Midbrain (tissue), 1 donor: ENCODE results near the gene APEH.
"Not testable (repeated sequence)": the region's sequence is repeated elsewhere in the genome, so short reads cannot be mapped to it uniquely, and the experiment has no call there.

Experiments used
- DNase-seq: peaks from one replicate; lab custom pipeline; 2025; lab: John Stamatoyannopoulos, UW

Gene APEH

GRCh38 chr3:49668861-49669260 lies 5.3 kb upstream of the APEH start:
- no peak for DNase-seq

DNA sequence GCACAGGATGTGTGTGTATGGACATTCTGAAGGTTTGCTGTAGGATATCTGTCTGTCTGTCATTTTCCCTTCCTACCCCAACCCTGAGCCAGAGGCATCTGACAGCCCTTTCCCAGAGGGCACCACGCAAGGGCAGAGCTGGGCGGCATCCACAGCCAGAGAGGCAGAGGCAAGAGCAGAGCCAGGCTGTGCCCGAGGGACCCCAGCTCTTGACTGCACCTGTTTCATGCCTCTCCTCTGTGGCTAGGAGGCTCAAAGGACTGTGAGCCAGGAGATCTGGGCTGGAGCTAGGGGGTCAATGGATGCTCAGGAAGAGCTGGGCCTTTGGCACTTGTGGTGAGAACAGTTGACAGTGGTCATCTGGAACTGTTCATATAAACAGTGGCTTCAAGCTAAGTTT lies 4.8 kb upstream of the APEH start:
- DNase-seq, result no peak

DNA sequence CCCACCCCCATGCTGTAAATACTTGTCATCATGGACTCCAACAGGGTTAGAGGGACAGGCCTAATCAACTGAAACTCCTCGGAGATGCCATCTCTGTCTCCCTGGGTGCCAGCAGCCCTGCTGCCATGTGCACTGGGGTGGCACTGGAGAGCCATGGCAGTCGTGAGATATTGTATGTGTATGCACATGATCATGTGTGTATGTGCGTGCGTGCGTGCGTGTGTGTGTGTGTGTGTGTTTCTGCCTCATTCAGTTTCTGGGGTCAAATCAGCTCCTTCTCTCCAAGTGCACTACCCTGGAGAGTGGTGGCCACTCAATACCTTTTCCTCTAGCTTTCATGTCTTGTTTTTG lies 3.2 kb upstream of the APEH start:
- no peak for DNase-seq

- no peak for DNase-seq
Measured at GRCh38 chr3:49671291-49672288, 2.6 kb upstream of the APEH start.

GRCh38 chr3:49673121-49673714 lies 933 bp upstream of the APEH start:
- no peak for DNase-seq

GRCh38 chr3:49674497-49674983 lies 389 bp downstream of the APEH start:
- DNase-seq, result no peak

- no peak for DNase-seq
Measured at GRCh38 chr3:49675912-49676311, 1.8 kb downstream of the APEH start.

DNA sequence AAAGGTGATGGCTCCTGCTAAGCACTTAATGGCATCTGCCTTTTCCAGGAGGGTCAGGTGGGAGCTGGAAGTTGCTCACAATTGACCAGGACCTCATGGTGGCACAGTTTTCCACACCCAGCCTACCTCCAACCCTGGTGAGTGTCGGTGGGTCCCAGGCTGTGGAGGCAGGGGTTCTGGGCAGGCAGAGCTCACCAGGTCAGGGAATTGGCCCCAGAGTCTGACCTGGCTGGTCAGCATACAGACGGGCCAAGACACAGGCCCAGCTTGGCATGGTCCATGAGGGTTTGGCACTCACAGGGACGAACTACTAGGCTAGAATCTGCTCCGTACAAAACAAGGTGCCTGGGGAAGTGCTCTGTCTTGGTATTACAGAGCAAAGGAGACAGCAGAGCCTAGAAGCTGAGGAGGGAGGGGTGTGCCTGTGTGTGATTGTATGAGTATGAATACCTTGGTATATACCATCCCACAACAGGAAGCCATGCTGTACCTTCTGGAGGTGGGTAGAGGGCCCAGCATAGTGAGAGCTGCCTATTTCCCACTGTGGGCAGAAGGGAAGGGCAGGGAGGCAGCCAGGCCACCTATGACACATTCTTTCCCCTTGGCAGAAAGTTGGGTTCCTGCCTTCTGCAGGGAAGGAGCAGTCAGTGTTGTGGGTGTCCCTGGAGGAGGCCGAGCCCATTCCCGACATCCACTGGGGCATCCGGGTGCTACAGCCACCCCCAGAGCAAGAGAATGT lies 6.5 kb downstream of the APEH start:
- DNase-seq, result no peak

GRCh38 chr3:49681232-49681522 lies 7.0 kb downstream of the APEH start:
- no peak for DNase-seq

- no peak for DNase-seq
Measured at GRCh38 chr3:49681543-49681942, 7.4 kb downstream of the APEH start.

DNA sequence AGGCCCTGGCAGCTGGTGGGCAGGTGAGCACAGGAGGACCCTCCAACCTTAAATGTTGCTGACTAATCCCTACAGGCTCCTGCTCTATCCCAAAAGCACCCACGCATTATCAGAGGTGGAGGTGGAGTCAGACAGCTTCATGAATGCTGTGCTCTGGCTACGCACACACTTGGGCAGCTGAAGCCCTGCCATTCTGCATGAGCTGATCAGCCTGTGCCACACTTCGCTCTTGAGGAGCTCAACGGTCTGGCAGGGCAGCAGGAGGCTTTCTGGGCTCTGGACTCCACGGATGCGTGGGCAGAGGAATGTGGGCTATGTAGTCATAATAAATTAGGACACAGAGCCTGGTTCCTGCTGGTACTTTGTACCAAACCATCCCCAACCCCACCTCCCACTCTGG lies 9.0 kb downstream of the APEH start:
- DNase-seq, result no peak

- DNase-seq, result not testable (repeated sequence)
Measured at GRCh38 chr3:49684453-49684852, 10.3 kb downstream of the APEH start.

GRCh38 chr3:49685103-49685502 lies 11.0 kb downstream of the APEH start:
- not testable (repeated sequence) for DNase-seq

DNA sequence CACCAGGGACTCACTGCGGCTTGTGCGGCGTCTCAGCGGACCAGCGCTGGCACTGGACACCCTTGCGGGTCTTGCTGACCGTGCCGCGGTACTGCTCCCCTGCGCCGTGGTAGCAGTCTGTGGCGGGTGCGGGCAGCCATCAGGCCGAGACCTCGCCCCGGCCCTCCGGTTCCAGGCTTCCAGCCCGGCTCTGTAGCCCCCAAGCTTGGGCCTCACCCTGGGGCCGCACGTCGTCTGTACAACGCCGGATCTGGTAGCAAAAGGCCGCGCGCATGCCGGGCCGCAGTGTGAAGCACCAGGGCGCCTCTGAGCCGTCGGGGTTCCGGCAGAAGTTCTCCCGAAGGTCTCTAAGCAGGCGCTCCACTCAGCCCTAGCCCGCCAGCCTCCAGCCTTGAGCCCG lies 11.7 kb downstream of the APEH start:
- not testable (repeated sequence) for DNase-seq

GRCh38 chr3:49686346-49686745 lies 12.2 kb downstream of the APEH start:
- DNase-seq, result not testable (repeated sequence)

DNA sequence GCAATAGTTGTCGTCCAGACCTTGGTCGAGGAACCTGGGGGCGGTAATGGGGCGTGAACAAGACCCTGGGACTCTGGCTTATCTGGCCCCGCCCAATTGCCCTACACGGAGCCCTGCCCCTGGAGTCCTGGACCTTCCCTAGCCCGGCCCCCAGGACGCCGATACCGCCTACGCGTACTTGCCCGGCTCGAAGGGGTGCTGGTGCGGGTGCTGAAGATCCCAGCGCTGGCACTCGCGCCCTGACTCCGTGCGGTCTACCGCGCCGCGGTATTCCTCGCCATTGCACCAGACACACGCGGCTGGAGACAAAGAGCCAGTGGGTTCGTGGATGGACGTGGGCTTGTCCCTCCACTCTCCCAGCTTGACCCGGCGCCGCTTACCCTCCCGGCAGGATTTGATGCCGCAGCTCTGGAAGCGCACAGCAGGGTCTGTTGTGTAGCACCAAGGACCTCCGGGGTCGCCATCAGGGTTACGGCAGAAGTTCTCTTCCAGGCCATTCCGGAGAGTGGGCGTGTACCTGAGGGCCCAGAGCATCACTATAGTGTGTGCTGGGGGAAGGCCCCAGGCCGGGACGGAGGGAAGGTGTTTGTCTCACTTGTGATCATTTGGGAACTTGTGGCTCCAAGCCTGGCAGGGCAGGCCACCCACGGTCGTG lies 12.7 kb downstream of the APEH start:
- not testable (repeated sequence) for DNase-seq

DNA sequence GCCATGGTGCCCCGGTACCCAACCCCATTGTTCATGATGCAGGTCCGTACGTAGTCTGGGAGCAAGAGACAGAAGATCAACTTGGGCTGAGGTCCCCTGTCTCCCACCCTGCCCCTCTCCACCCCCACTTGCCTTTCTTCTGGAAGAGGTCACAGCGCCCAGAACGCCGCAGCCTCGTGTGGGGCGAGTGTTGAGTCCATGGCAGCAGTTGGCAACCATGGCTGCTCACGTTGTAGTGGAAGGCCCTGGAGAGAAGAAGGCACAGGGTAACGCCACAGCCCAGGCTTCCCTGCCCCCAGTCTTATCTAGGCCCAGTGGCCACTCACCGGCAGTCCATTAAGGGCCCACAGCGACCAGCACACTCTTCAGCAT lies 13.3 kb downstream of the APEH start:
- DNase-seq, result not testable (repeated sequence)

DNA sequence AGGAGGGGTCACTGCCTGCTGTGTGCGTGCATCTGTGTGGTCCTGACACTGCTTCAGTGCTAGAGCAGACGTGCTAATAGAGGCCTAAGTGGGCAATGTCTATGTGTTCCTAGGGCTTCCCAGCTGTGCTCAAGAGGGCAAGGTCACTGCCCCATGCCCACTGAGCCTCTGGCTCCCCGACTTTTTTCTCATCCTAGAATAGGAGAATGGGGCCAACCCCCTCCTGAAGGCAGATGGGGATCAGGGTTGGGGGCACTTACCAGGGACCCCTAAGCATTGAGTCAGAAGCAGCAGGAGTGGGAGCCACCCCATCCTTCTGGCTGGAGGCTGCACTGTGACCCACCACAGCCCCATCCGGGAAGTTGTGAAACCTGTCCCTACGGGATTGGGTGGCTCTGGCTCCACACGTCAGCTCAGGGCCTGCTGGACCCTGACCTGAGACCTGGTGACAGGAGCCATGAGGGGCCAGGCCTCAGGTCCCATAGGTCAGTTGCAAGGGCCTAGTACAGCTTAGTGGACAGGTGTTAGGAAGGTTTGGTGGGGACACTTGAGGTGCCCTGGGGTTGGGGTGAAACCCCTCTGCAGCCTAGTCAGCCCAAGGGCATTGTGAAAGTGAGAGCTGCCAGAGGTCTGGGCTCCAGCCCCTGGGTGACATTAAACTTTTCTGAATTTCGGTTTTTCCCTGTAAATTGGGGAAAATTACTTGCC lies 14.3 kb downstream of the APEH start:
- not testable (repeated sequence) for DNase-seq

DNA sequence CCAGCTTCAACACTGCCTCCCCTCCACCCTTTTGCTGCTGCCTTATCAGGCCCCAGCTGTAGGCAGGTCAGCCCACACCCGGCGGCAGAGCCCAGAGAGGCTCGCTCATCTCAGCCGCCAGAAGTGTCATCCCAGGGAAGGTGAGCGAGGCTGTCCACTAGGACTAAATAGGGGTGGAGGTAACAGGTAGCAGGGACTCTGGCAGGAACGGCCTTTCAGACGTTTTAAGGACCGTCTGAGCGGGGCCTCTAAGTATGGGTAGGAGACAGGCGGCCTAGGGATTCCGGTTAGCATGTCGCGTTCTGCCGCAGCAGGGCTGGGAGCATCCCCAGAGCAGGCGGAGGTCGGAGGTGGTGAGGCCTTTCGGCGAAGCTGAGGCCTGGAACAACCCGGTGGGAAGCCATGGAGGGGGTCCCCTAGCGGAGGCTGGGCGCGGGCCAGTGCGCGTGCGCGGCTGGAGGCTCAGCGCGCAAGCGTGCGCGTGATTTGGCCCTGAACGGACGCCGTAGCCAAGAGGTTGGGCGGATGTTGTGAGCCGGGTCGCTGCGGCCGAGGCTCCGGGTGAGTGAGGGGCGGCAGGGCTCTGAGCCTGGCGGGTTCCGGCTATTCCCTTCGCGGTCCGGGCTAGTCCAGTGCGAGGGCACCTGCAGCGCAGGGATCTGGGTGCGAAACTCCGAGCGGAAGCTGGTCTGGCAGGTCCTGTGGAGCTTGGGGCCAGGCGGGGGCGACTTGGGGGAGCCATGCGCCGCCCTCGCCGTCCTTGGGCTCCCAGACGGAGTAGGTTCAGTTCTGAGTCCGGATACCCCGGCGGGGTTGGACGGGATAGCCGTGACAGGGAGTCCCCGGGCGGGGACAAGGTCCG lies 15.1 kb downstream of the APEH start, which contains the start of the genes MST1 and RNF123:
Gene MST1 (minus strand): TSS at position 429 of the 862 bp plus-strand sequence. CDS start 783 bp downstream, outside the sequence.
Gene RNF123 (plus strand): TSS at position 512 of the 862 bp plus-strand sequence. CDS start 1,609 bp downstream, outside the sequence.
- no peak for DNase-seq

DNA sequence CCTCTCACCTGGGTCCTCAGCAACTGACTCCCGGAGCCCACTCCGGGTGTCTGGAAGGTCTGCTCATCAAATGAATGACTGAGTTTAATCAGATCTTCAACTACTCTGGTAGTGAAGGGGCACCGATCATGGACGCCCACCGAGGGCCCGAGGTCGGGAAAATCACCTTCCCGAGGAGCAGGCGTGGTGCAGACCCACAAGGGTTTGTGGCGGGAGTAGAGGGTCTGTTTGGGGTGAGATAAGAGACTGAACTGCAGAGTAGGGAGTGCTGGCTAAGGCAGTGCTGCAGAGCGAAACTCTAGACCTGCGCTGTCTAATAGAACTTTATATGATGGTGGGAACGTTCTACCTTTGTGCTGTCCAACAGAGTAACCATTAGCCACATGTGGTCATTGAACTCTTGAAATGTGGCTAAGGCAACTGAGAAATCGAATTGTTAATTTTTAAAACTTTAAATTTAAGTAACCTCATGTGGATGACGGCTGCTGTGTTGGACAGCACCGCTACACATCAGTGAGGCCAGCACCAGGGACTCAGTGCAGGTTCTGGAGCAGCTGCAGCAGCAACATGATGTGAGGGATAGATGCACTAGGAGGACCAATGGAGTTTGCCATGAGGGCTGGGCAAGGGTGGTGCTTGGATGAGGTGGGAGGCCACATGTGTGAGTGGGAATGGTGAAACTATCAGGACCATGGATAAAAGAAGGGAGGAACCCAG lies 15.9 kb downstream of the APEH start:
- DNase-seq, result not testable (repeated sequence)
